Measurements from ENCODE around the gene NGEF. TPM values are rescaled to one million over a fixed set of nuclear protein-coding genes. Genes with fewer than 3 reads are reported as not detected.

The NGEF gene
- total RNA-seq, 1 donor = 17.4 TPM

GRCh38 chr2:232886632-232887031, 126.4 kb downstream of the NGEF start:
- DNase-seq (ENCODE audit: low read depth) = no peak
- no peak for TF ChIP-seq CTCF (IDR thresholded peaks at IDR 0.05; ENCODE audit: insufficient read depth, low read length)
- no peak overlapping the region for H3K4me3 ChIP-seq (ENCODE audit: low read depth, low read length)

GRCh38 chr2:232886176-232886575, 126.9 kb downstream of the NGEF start:
- no peak for TF ChIP-seq CTCF (IDR thresholded peaks at IDR 0.05; ENCODE audit: insufficient read depth, low read length)
- no peak for DNase-seq (ENCODE audit: low read depth)

GRCh38 chr2:232885264-232885961, 127.6 kb downstream of the NGEF start:
- no peak for DNase-seq (ENCODE audit: low read depth)
- no peak overlapping the region for H3K4me3 ChIP-seq (ENCODE audit: low read depth, low read length)
- TF ChIP-seq CTCF (IDR thresholded peaks at IDR 0.05; ENCODE audit: insufficient read depth, low read length) = no peak

More at GRCh38 chr2:232886176-232886575, 126.9 kb downstream of the NGEF start:
- no peak overlapping the region for H3K4me3 ChIP-seq (ENCODE audit: low read depth, low read length)

- DNase-seq (ENCODE audit: low read depth) = no peak
Measured at GRCh38 chr2:232884549-232885263, 128.3 kb downstream of the NGEF start.

GRCh38 chr2:232884001-232884421, 129.0 kb downstream of the NGEF start:
- no peak for DNase-seq (ENCODE audit: low read depth)
- H3K4me3 ChIP-seq (ENCODE audit: low read depth, low read length) = no peak overlapping the region
- no peak for TF ChIP-seq CTCF (IDR thresholded peaks at IDR 0.05; ENCODE audit: insufficient read depth, low read length)

More at GRCh38 chr2:232884549-232885263, 128.3 kb downstream of the NGEF start:
- TF ChIP-seq CTCF (IDR thresholded peaks at IDR 0.05; ENCODE audit: insufficient read depth, low read length) = no peak
- no peak overlapping the region for H3K4me3 ChIP-seq (ENCODE audit: low read depth, low read length)

GRCh38 chr2:232883116-232883721, 129.8 kb downstream of the NGEF start:
- DNase-seq (ENCODE audit: low read depth) = no peak
- TF ChIP-seq CTCF (IDR thresholded peaks at IDR 0.05; ENCODE audit: insufficient read depth, low read length) = no peak
- no peak overlapping the region for H3K4me3 ChIP-seq (ENCODE audit: low read depth, low read length)
